ENCODE data around the gene SLC16A13.

The SLC16A13 gene

GRCh38 chr17:7014261-7014994 lies 21.4 kb upstream of the SLC16A13 start:
- peak; percentile 95 for DNase-seq

GRCh38 chr17:7014995-7015958 lies 20.5 kb upstream of the SLC16A13 start:
- DNase-seq: no peak

GRCh38 chr17:7016418-7016817 lies 19.4 kb upstream of the SLC16A13 start:
- DNase-seq: no peak

GRCh38 chr17:7016886-7017826 lies 18.7 kb upstream of the SLC16A13 start:
- no peak for DNase-seq

- no peak for DNase-seq
These were observed 18.0 kb upstream of the SLC16A13 start for GRCh38 chr17:7017827-7018200.

GRCh38 chr17:7018331-7018964 lies 17.4 kb upstream of the SLC16A13 start:
- no peak for DNase-seq

- no peak for DNase-seq
These were observed 16.4 kb upstream of the SLC16A13 start for GRCh38 chr17:7019367-7019766.

- DNase-seq: peak; percentile 56
These were observed 15.8 kb upstream of the SLC16A13 start for GRCh38 chr17:7019839-7020519.

- DNase-seq: no peak
These were observed 14.7 kb upstream of the SLC16A13 start for GRCh38 chr17:7020894-7021664.

GRCh38 chr17:7021993-7022778 lies 13.6 kb upstream of the SLC16A13 start:
- peak; percentile 81 for DNase-seq

- no peak for DNase-seq
These were observed 12.8 kb upstream of the SLC16A13 start, which contains the start of gene BCL6B for GRCh38 chr17:7022781-7023571. Gene BCL6B, plus strand, starts transcription at chr17:7023050. Its CDS starts 622 bp downstream, at chr17:7023672.

- no peak for DNase-seq
These were observed 12.0 kb upstream of the SLC16A13 start for GRCh38 chr17:7023576-7024401.

GRCh38 chr17:7024402-7024785 lies 11.4 kb upstream of the SLC16A13 start:
- DNase-seq: no peak

GRCh38 chr17:7025245-7025644 lies 10.6 kb upstream of the SLC16A13 start:
- no peak for DNase-seq

- DNase-seq: no peak
These were observed 9.2 kb upstream of the SLC16A13 start for GRCh38 chr17:7026471-7027115.

- DNase-seq: no peak
These were observed 8.5 kb upstream of the SLC16A13 start for GRCh38 chr17:7027335-7027734.

GRCh38 chr17:7029096-7029495 lies 6.7 kb upstream of the SLC16A13 start:
- no peak for DNase-seq

GRCh38 chr17:7029659-7030058 lies 6.2 kb upstream of the SLC16A13 start:
- no peak for DNase-seq
